ENCODE measurements around the gene MYO18B. TPM values are rescaled to one million over a fixed set of nuclear protein-coding genes. Genes with fewer than 3 reads are reported as not detected.

Gene MYO18B
- total and polyA plus RNA-seq, 2 donors (not counting 3 experiments of a cell fraction or from before 2014, with no cell fraction given): 0.01 TPM; not detected in 1

- Histone ChIP-seq H3K9me1 (replicated peaks; ENCODE audit: control insufficient read depth, extremely low read depth, insufficient read depth, low read length) (no peaks in the 10 kb centered on the region), H4K20me1 (replicated peaks; ENCODE audit: control insufficient read depth, extremely low read depth, insufficient read depth, low read length) (no peaks in the 10 kb centered on the region), H2AFZ (ENCODE audit: low read depth, low read length) (no peak overlapping the region), H3K4me2 (ENCODE audit: insufficient read depth, low read length) (no peak overlapping the region), H3K4me1 (ENCODE audit: control insufficient read depth, extremely low read depth, insufficient read depth, low read length) (no peaks in the 10 kb centered on the region), H3K4me3 (replicated peaks in 1 of 3; ENCODE audit: insufficient read depth in 1 of 3, low read depth in 1 of 3, low read length in 3 of 3) (no peak overlapping the region), H3K27ac (ENCODE audit: insufficient read depth, low read depth, low read length) (no peak overlapping the region), H3K27me3 (ENCODE audit: control insufficient read depth in 2 of 2, insufficient read depth in 2 of 2, low read length in 2 of 2) (no peaks in the 10 kb centered on the region), H3K36me3 (ENCODE audit: control insufficient read depth in 2 of 2, extremely low read depth in 1 of 2, insufficient read depth in 2 of 2, low read length in 2 of 2) (no peaks in the 10 kb centered on the region), H3K9ac (replicated peaks; ENCODE audit: extremely low read depth, insufficient read depth, low read length) (no peak overlapping the region), H3K79me2 (ENCODE audit: control insufficient read depth, insufficient read depth, low read length) (no peaks in the 10 kb centered on the region), H3K9me3 (replicated peaks; ENCODE audit: control insufficient read depth, insufficient read depth, low read length) (no peaks in the 10 kb centered on the region)
- ChIA-PET POLR2A (no interaction called here), CTCF (no interaction called here)
- TF ChIP-seq POLR2A (IDR thresholded peaks at IDR 0.05; ENCODE audit: low read depth, low read length): no peak
- no peak for TF ChIP-seq MAX (IDR thresholded peaks at IDR 0.05; ENCODE audit: insufficient read depth, insufficient read length)
- no peak for TF ChIP-seq MYC (IDR thresholded peaks at IDR 0.05; ENCODE audit: low read depth, low read length)
- TF ChIP-seq CTCF (IDR thresholded peaks at IDR 0.05; ENCODE audit: extremely low read depth in 1 of 2, insufficient read depth in 1 of 2, low read depth in 1 of 2, low read length in 2 of 2): no peak
- no peak for TF ChIP-seq GATA2 (IDR thresholded peaks at IDR 0.05; ENCODE audit: insufficient read depth, insufficient read length, low read depth, low read length)
- no peak for TF ChIP-seq FOS (IDR thresholded peaks at IDR 0.05; ENCODE audit: borderline replicate concordance, insufficient read depth, low read length)
- no peak for TF ChIP-seq EZH2 (IDR thresholded peaks at IDR 0.05; ENCODE audit: borderline replicate concordance, low read depth, low read length, severe bottlenecking)
- no TSS peak for BruUV-seq (replicated peaks)
- dilution Hi-C loops (cut with MboI; ENCODE audit: extremely low pct_ligation_motif_present, low sequenced_read_pairs) (no loop called here), intact Hi-C loops (cut with micrococcal nuclease) (no loop called here)
- FAIRE-seq: no peak
- DNase-seq (ENCODE audit: low read depth, low spot score): no peak
These were observed 72.7 kb downstream of the MYO18B start for GRCh38 chr22:25814685-25815084.

All from endothelial cell of umbilical vein (primary cell).